LNCAP (cell line): ENCODE results near the gene HACD3.

Source experiments
- CTCF ChIP-seq: fragments of 450-650 bp; IDR thresholded peaks from 2 replicates; pipeline ENCODE4 v1.5.1; 2017; ENCODE audit warnings: mild to moderate bottlenecking

Gene HACD3

GRCh38 chr15:65517866-65518207, 12.4 kb upstream of the HACD3 start:
- 0 out of 2 replicates have a peak, but pooled peaks have one; percentile 9 for TF ChIP-seq CTCF

- TF ChIP-seq CTCF, result no peak
Observed at GRCh38 chr15:65518633-65519285, 11.5 kb upstream of the HACD3 start.

- TF ChIP-seq CTCF, result no peak
Observed at GRCh38 chr15:65521350-65521749, 8.9 kb upstream of the HACD3 start.

GRCh38 chr15:65524226-65524625, 6.0 kb upstream of the HACD3 start:
- no peak for TF ChIP-seq CTCF

- TF ChIP-seq CTCF, result no peak
Observed at GRCh38 chr15:65525622-65526021, 4.6 kb upstream of the HACD3 start.

- TF ChIP-seq CTCF, result no peak
Observed at GRCh38 chr15:65528461-65529060, 1.7 kb upstream of the HACD3 start.

- no peak for TF ChIP-seq CTCF
Observed at GRCh38 chr15:65529762-65530317, 423 bp upstream of the HACD3 start.

- TF ChIP-seq CTCF, result no peak
Observed at GRCh38 chr15:65532738-65533051, 2.4 kb downstream of the HACD3 start.
